OCI-LY1 (cell line): ENCODE data around the gene LTBP4.

Experiments used
- CTCF ChIP-seq: fragments of 200-600 bp; sonication (generic), shearing (Covaris generic); IDR thresholded peaks from 2 replicates; pipeline ENCODE4 v1.5.1; 2017; ENCODE audit warnings: mild to moderate bottlenecking, antibody characterized with exemption, low read length, moderate library complexity, mixed read lengths
- EZH2 ChIP-seq: fragments of 200-600 bp; sonication (generic), shearing (Covaris generic); IDR thresholded peaks from 2 replicates; pipeline ENCODE4 v1.8.0; 2017; ENCODE audit warnings: borderline replicate concordance, mixed run types, mild to moderate bottlenecking, antibody characterized with exemption, low read length, moderate library complexity, mixed read lengths

GRCh38 chr19:40623403-40624251 lies 22.5 kb downstream of the LTBP4 start:
- TF ChIP-seq CTCF (no peak), EZH2 (no peak)
